Activated CD8-positive, alpha-beta memory T cell treated with anti-CD3 and anti-CD28 coated beads for 24 hours (primary cell): ENCODE data around the gene AURKAIP1.

ENCODE experiments used
- DNase-seq: peaks from one replicate; pipeline ENCODE4 v3.0.0-alpha.2; 2020

The AURKAIP1 gene

GRCh38 chr1:1331068-1331965 is 43.7 kb downstream of the AURKAIP1 start, which contains the start of gene TAS1R3:
Gene TAS1R3 (plus strand): TSS chr1:1331280. CDS start chr1:1331346, 66 bp downstream.
- DNase-seq, result no peak

GRCh38 chr1:1330366-1331067 is 44.5 kb downstream of the AURKAIP1 start:
- DNase-seq, result no peak

- DNase-seq, result no peak
Observed at GRCh38 chr1:1329304-1330210, 45.5 kb downstream of the AURKAIP1 start.

GRCh38 chr1:1328254-1328653 is 46.8 kb downstream of the AURKAIP1 start:
- no peak for DNase-seq

- DNase-seq, result no peak
Observed at GRCh38 chr1:1327291-1327690, 47.7 kb downstream of the AURKAIP1 start.

GRCh38 chr1:1326075-1326605 is 48.9 kb downstream of the AURKAIP1 start:
- DNase-seq, result no peak

- no peak for DNase-seq
Observed at GRCh38 chr1:1325288-1326074, 49.5 kb downstream of the AURKAIP1 start.

GRCh38 chr1:1324524-1325287 is 50.3 kb downstream of the AURKAIP1 start, which contains the start of the genes CPTP and INTS11:
Gene CPTP (plus strand): TSS chr1:1324802. CDS start chr1:1326911, 2,109 bp downstream.
Gene INTS11 (minus strand): TSS chr1:1324660. CDS start chr1:1324608, 52 bp downstream.
- peak; percentile 98 for DNase-seq

- DNase-seq, result no peak
Observed at GRCh38 chr1:1324084-1324523, 50.9 kb downstream of the AURKAIP1 start.
